NCI-H128 (cell line): ENCODE measurements around the gene RASSF1.

Experiments used
- DNase-seq: peaks from one replicate; lab custom pipeline; 2025; ENCODE audit not compliant: unreplicated experiment; lab: John Stamatoyannopoulos, UW

The RASSF1 gene

DNA sequence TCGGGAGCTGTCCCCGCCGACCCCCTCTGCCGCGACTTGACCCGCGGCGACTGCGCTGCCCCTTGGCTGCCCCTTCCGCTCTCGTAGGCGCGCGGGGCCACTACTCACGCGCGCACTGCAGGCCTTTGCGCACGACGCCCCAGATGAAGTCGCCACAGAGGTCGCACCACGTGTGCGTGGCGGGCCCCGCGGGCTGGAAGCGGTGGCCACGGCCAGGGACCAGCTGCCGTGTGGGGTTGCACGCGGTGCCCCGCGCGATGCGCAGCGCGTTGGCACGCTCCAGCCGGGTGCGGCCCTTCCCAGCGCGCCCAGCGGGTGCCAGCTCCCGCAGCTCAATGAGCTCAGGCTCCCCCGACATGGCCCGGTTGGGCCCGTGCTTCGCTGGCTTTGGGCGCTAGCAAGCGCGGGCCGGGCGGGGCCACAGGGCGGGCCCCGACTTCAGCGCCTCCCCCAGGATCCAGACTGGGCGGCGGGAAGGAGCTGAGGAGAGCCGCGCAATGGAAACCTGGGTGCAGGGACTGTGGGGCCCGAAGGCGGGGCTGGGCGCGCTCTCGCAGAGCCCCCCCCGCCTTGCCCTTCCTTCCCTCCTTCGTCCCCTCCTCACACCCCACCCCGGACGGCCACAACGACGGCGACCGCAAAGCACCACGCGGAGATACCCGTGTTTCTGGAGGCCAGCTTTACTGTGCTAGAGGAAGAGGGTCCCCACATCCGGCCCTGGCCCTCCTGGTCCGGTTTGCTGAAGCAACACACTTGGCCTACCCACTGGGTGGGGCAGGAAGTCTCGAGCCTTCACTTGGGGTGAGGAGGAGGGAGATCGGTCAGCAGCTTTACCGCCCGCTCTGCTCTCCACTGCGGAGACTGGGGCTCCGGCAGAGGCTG is at the start of gene RASSF1:
TSS of gene RASSF1 (minus strand) at position 389 of the 882 bp plus-strand sequence. CDS start at position 358, 31 bp downstream.
- no peak for DNase-seq

- DNase-seq = no peak
These were observed 48.8 kb upstream of the RASSF1 start for GRCh38 chr3:50389414-50389767.

DNA sequence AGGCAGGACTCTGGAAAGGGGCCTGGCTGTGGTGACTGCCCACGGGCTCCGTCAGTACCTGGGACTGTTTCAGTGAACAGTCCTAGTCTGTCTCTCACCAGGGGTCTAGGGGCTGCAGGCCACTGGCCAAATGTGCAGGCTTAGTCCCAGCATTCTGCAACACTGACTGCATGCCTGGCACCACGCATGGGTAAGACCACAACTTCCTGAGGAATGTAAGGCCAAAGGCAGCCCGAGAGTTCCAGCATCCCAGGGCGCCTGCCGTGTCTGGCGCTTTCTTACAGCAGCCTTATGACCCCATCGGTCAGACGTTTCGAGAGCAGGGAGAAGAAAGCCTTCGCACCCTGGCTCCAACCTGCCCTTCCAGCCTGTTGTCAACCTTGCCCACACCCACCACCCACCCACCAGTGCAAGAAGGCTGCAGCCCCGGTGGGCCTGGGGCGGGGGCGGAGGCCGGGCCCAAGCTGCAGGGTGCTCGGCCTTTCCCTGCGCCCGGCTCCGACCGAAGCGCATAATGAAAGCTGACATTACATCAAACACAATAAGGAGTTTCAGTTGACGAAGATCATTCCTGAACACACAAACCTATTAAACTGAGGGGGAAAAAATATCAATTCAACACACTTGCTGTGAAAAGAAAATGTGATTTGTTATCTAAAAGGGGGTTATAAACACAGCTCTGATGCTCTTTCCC is 48.2 kb upstream of the RASSF1 start:
- DNase-seq = no peak

GRCh38 chr3:50388016-50388719 is 47.5 kb upstream of the RASSF1 start:
- no peak for DNase-seq

- DNase-seq = no peak
These were observed 45.1 kb upstream of the RASSF1 start for GRCh38 chr3:50385754-50386153.

- DNase-seq = no peak
These were observed 43.1 kb upstream of the RASSF1 start for GRCh38 chr3:50383750-50384149.

DNA sequence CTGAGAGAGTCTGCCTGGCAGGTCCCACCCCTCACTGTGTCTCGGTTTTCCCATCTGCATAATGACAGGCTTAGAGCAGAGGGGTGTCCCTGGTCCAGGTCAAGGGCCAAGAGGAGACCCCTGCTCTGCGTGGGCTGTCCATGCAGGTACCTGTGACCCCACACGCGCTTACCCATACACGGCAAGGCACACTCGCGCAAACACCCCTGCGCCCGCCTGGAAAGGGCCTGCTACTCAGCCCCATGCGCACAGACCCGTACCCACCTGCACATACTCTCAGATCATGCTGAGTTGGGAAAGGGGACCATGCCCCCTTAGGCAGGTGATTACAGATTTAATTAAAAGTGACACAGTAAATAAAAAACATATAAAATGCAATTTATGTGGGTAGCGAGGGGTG is 42.1 kb upstream of the RASSF1 start:
- DNase-seq = no peak

DNA sequence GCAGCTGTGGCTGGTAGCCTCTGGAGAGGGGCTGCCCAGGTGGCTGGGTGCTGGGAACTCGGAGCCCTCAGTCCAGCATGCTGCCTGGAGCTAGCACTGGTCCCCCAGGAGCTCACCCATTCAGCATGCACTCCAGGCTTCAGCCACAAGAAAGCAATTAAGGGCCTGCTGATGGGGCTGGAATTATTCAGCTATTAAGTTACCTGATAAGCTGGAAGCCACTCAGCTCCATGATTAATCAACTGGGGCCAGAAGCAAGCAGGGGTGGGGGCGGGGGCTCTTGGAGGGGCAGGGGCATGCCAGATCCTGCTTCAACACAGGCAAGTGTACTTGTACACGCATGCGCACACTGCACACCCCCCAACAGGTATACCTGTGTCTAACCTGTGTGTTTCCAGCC is 40.7 kb upstream of the RASSF1 start:
- no peak for DNase-seq

DNA sequence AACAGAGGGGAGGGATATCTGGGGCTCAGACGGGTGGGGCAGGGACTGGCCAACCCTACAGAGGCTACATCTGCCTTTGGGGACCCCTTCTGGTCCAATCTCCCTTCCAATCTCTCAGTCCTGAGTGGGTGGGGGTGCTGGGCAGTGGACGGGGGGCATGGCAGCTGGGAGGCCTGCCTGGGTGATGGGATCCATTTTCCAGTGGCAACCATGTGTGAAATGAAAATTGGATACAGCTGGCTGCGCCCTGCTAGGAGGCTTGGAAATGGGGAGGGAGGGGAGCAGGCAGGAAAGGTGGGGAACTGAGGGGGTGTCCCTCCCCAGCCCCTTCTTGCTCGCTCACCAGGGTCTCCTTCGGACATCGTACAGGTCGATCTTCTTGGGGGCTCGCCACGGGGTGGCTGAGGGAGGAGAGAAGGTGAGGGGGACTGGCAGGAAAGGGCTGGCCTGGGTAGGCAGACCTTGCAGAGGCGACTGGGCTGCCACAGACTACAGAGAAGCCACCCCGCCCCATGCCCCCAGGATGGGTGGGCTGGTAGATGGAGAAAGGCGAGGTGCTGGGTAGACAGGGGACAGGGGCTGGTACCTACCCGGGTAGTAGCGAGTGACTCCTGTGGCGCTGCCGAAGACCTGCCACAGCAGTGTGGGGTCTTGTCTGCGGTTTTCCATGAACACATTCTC is 39.9 kb upstream of the RASSF1 start:
- DNase-seq = no peak

GRCh38 chr3:50378757-50379156 is 38.1 kb upstream of the RASSF1 start:
- DNase-seq = no peak

DNA sequence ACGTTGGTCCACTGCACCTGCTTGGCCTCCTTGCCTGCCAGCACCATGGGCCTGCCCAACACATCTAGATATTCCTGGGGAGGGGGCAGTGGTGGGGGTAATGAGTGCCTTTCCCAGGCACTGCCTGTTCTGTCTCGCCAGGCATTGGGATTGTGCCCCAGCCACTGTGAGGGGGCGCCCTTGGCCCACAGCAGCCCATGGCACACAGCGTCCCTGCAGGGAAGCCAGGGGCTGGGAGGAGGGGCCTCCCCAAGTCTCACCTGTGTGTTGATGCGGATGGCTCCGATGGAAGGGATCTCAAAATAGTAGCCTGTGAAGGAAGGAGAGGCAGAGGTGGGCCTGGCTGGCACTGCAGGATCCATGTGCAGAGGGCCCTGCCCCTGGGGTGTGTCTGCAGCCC is 37.4 kb upstream of the RASSF1 start:
- DNase-seq = no peak

GRCh38 chr3:50375258-50375931 is 34.8 kb upstream of the RASSF1 start:
- no peak for DNase-seq

GRCh38 chr3:50374363-50375257 is 34.0 kb upstream of the RASSF1 start:
- no peak for DNase-seq

GRCh38 chr3:50373146-50374051 is 32.8 kb upstream of the RASSF1 start:
- DNase-seq = no peak

DNA sequence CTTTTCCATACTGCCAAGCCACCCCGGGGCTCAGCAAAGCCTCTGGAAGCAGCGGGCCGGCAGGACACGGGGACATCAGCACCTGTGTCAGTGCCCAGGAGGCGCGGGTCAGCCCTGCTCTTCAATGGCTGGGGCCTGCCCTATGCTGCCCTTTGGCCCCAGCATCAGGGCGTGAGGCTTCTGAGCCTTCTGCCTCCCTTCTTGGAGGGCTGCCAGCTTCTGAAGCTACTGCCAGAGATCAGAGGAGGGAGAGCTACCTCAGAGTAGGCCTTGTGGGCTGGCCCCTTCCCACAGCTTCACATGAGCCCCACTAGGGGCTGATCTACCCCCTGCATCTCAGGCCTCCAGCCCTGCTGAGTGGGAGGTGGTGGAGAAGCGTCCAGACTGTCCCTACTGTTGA is 31.7 kb upstream of the RASSF1 start:
- DNase-seq = no peak

GRCh38 chr3:50371133-50371685 is 30.6 kb upstream of the RASSF1 start:
- no peak for DNase-seq

DNA sequence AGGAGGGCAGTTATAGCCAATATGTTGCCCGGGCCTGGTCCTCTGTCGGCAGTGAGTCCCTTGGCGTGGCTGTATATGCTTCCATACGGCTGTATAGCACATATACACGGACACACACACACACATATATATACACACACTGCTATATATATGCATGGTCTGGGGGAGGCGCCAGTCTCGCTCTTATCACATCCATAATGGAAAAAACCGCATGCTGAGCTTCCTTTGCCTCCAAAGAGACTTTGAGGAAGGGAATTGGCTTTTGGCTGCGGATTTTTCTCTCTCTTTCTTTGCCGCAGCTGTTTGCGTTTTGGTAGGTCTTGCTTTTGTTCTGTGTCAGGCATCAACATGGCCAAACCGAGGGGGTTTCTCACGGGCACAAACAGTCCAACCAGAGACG is 30.0 kb upstream of the RASSF1 start:
- DNase-seq = no peak

DNA sequence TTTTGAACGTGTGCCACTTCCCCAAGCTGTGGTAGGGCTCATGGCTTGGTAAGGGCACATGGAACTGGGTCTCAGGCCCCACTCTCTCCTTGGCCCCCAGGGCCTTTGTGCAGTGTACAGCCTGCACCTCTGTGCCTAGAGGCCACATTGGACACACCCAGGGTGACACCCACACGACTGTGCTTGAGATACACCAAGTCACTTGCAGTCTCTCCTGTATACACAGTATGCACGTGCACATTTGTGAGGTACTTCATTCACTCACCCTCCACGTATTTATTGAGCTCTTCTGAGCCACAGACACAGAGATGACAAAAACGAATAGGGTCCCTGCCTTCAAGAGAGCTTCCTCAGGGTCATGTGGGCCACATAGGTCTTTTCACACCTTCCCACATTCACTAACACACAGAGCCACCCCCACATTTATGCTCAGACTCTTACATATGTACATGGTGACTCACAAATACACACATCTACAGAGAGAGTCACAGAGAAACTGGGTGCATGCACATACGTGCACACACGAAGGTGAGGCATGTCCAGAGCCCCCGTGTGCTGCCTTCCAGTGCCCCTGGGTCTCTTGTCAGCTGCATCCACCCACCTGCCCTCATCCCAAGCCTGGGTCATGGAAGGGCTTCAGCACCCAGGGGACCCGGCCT is 28.5 kb upstream of the RASSF1 start:
- DNase-seq = no peak
